ENCODE data around the gene CCDC102A. TPM values are rescaled to one million over a fixed set of nuclear protein-coding genes. Genes with fewer than 3 reads are reported as not detected.

CCDC102A gene
- total RNA-seq, 1 donor from 2014 or later: 6.4 TPM

GRCh38 chr16:57563761-57564160 is 27.4 kb upstream of the CCDC102A start:
- Mint-ChIP-seq H3K4me3 (no peak overlapping the region), H3K27me3 (ENCODE audit: low read depth) (peaks cover 9% of the 10 kb centered on the region), H3K4me1 (no peaks in the 10 kb centered on the region), H3K9me3 (peaks cover 9% of the 10 kb centered on the region), H3K27ac (ENCODE audit: unreplicated experiment) (no peak overlapping the region), H3K36me3 (ENCODE audit: low read depth) (peaks cover 3% of the 10 kb centered on the region)
- TF ChIP-seq CTCF (conservative IDR thresholded peaks at IDR 0.05): no peak
- DNase-seq (ENCODE audit: low read depth, low spot score): no peak

- TF ChIP-seq CTCF (conservative IDR thresholded peaks at IDR 0.05): no peak
- Mint-ChIP-seq H3K27ac (ENCODE audit: unreplicated experiment) (no peak overlapping the region), H3K27me3 (ENCODE audit: low read depth) (peaks cover 11% of the 10 kb centered on the region), H3K4me3 (no peak overlapping the region), H3K4me1 (no peaks in the 10 kb centered on the region), H3K36me3 (ENCODE audit: low read depth) (peaks cover 3% of the 10 kb centered on the region), H3K9me3 (peaks cover 9% of the 10 kb centered on the region)
- no peak for DNase-seq (ENCODE audit: low read depth, low spot score)
Observed at GRCh38 chr16:57563487-57563750, 27.0 kb upstream of the CCDC102A start.

GRCh38 chr16:57562669-57563486 is 26.5 kb upstream of the CCDC102A start:
- Mint-ChIP-seq H3K4me1 (no peaks in the 10 kb centered on the region), H3K9me3 (peaks cover 9% of the 10 kb centered on the region), H3K27ac (ENCODE audit: unreplicated experiment) (no peak overlapping the region), H3K36me3 (ENCODE audit: low read depth) (peaks cover 3% of the 10 kb centered on the region), H3K27me3 (ENCODE audit: low read depth) (peaks cover 12% of the 10 kb centered on the region), H3K4me3 (no peak overlapping the region)
- no peak for TF ChIP-seq CTCF (conservative IDR thresholded peaks at IDR 0.05)
- DNase-seq (ENCODE audit: low read depth, low spot score): no peak

DNA sequence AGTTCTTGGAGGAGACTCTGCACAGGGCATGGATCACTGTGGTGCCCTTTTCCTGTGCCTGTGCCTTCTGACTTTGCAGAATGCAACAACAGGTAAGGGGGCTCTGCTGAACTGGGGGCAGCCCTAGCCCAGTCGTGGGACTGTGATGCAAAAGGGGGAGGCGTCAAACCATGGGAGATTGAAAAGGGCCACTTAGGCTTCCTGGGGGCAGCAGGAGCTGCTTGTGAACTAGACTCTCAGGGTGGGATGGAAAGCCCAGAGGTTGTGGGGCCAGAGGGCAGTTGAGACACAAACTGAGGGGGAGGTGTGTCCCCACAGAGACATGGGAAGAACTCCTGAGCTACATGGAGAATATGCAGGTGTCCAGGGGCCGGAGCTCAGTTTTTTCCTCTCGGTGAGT is 25.7 kb upstream of the CCDC102A start:
- Mint-ChIP-seq H3K36me3 (ENCODE audit: low read depth) (peaks cover 3% of the 10 kb centered on the region), H3K4me3 (no peak overlapping the region), H3K27me3 (ENCODE audit: low read depth) (peaks cover 16% of the 10 kb centered on the region), H3K9me3 (peaks cover 9% of the 10 kb centered on the region), H3K4me1 (no peaks in the 10 kb centered on the region), H3K27ac (ENCODE audit: unreplicated experiment) (no peak overlapping the region)
- no peak for TF ChIP-seq CTCF (conservative IDR thresholded peaks at IDR 0.05)
- DNase-seq (ENCODE audit: low read depth, low spot score): no peak

- DNase-seq (ENCODE audit: low read depth, low spot score): no peak
- no peaks in the 10 kb centered on the region for H3K4me1 Mint-ChIP-seq
- peaks cover 9% of the 10 kb centered on the region for H3K9me3 Mint-ChIP-seq
- H3K36me3 Mint-ChIP-seq (ENCODE audit: low read depth): peaks cover 3% of the 10 kb centered on the region
- no peak overlapping the region for H3K4me3 Mint-ChIP-seq
- no peak overlapping the region for H3K27ac Mint-ChIP-seq (ENCODE audit: unreplicated experiment)
- no peak for TF ChIP-seq CTCF (conservative IDR thresholded peaks at IDR 0.05)
- peaks cover 23% of the 10 kb centered on the region for H3K27me3 Mint-ChIP-seq (ENCODE audit: low read depth)
Observed at GRCh38 chr16:57559072-57559790, 22.9 kb upstream of the CCDC102A start.
